HEK293 (cell line): ENCODE measurements around the gene ALDH4A1.

Source experiments
- WT1 ChIP-seq: fragments of 450-650 bp; formaldehyde crosslinking; IDR thresholded peaks from 2 replicates; pipeline ENCODE4 v1.5.1; 2016; ENCODE audit warnings: missing biosample characterization, missing genetic modification characterization
- ZBTB7A ChIP-seq: fragments of 450-650 bp; formaldehyde crosslinking; IDR thresholded peaks from 2 replicates; pipeline ENCODE4 v1.5.1; 2016; ENCODE audit warnings: low read depth, missing biosample characterization, missing genetic modification characterization
- ZNF132 ChIP-seq: fragments of 450-650 bp; formaldehyde crosslinking; IDR thresholded peaks from 2 replicates; pipeline ENCODE4 v1.5.1; 2017; ENCODE audit warnings: missing biosample characterization, missing genetic modification characterization, borderline replicate concordance
- ZNF239 ChIP-seq: fragments of 450-650 bp; formaldehyde crosslinking; IDR thresholded peaks from 2 replicates; pipeline ENCODE4 v1.5.1; 2016; ENCODE audit warnings: missing biosample characterization, missing genetic modification characterization
- ZNF341 ChIP-seq: fragments of 450-650 bp; formaldehyde crosslinking; IDR thresholded peaks from 2 replicates; pipeline ENCODE4; 2016; ENCODE audit warnings: low read depth, missing biosample characterization, missing genetic modification characterization
- ZNF501 ChIP-seq: fragments of 450-650 bp; formaldehyde crosslinking; IDR thresholded peaks from 2 replicates; pipeline ENCODE4 v1.5.1; 2016; ENCODE audit warnings: missing biosample characterization, missing genetic modification characterization
- ZNF610 ChIP-seq: fragments of 450-650 bp; formaldehyde crosslinking; IDR thresholded peaks from 2 replicates; pipeline ENCODE4 v1.5.1; 2016; ENCODE audit warnings: missing biosample characterization, missing genetic modification characterization, borderline replicate concordance
- ZNF660 ChIP-seq: fragments of 450-650 bp; IDR thresholded peaks from 2 replicates; pipeline ENCODE4 v1.5.1; 2018; ENCODE audit warnings: missing biosample characterization, mild to moderate bottlenecking, missing genetic modification characterization
- TF ChIP-seq, protein P1 (sequence below): fragments of 450-650 bp; formaldehyde crosslinking; IDR thresholded peaks from 2 replicates; pipeline ENCODE4 v1.5.1; 2016; ENCODE audit warnings: missing biosample characterization, missing genetic modification characterization

DNA sequence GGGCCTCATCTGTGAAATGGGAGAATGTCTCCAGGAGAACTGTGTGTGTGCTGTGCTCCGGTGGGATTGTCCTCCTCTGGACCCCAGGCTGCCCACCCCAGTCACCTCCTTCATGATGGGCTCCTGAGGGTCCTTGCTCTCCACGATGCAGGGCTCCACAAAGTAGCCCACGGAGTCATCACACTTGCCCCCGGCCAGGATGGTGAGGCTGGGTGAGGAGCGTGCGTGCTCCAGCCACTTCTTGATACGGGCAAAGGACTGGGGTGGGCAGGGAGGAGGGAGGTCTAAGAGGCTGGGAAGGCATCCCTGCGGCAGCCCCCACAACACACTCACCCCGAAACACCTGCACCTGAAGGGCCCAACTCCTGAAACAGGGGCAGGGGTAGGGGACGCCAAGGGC, 26.1 kb downstream of the ALDH4A1 start:
- TF ChIP-seq ZNF501 (tag by site-specific recombination), result no peak
- TF ChIP-seq ZNF239 (tag by site-specific recombination), result no peak
- TF ChIP-seq, protein P1, sequence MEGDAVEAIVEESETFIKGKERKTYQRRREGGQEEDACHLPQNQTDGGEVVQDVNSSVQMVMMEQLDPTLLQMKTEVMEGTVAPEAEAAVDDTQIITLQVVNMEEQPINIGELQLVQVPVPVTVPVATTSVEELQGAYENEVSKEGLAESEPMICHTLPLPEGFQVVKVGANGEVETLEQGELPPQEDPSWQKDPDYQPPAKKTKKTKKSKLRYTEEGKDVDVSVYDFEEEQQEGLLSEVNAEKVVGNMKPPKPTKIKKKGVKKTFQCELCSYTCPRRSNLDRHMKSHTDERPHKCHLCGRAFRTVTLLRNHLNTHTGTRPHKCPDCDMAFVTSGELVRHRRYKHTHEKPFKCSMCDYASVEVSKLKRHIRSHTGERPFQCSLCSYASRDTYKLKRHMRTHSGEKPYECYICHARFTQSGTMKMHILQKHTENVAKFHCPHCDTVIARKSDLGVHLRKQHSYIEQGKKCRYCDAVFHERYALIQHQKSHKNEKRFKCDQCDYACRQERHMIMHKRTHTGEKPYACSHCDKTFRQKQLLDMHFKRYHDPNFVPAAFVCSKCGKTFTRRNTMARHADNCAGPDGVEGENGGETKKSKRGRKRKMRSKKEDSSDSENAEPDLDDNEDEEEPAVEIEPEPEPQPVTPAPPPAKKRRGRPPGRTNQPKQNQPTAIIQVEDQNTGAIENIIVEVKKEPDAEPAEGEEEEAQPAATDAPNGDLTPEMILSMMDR, result no peak
- TF ChIP-seq WT1 (tag by site-specific recombination), result no peak
- no peak for TF ChIP-seq ZNF132 (tag by site-specific recombination)
- TF ChIP-seq ZNF341 (tag by site-specific recombination), result no peak
- no peak for TF ChIP-seq ZBTB7A (tag by site-specific recombination)
- TF ChIP-seq ZNF610 (tag by site-specific recombination), result no peak
- no peak for TF ChIP-seq ZNF660 (tag by site-specific recombination)
